HEK293 (cell line): Measurements from ENCODE around the gene RNASEH2C.
"Not testable (repeated sequence)": the region's sequence is repeated elsewhere in the genome, so short reads cannot be mapped to it uniquely, and the experiment has no call there.

ENCODE experiments used
- ZNF174 ChIP-seq: fragments of 450-650 bp; formaldehyde crosslinking; IDR thresholded peaks from 2 replicates; pipeline ENCODE4 v1.5.0; 2017; ENCODE audit warnings: missing biosample characterization, mild to moderate bottlenecking, missing genetic modification characterization
- ZNF629 ChIP-seq: fragments of 450-650 bp; formaldehyde crosslinking; IDR thresholded peaks from 2 replicates; pipeline ENCODE4 v1.5.1; 2017; ENCODE audit warnings: missing biosample characterization, missing genetic modification characterization
- TF ChIP-seq, protein P1 (sequence below): fragments of 450-650 bp; formaldehyde crosslinking; IDR thresholded peaks from 2 replicates; pipeline ENCODE4 v1.5.1; 2016; ENCODE audit warnings: missing biosample characterization, missing genetic modification characterization
- TF ChIP-seq, protein P2 (sequence below): fragments of 450-650 bp; formaldehyde crosslinking; IDR thresholded peaks from 2 replicates; pipeline ENCODE4 v1.5.1; 2016; ENCODE audit warnings: missing biosample characterization, missing genetic modification characterization

DNA sequence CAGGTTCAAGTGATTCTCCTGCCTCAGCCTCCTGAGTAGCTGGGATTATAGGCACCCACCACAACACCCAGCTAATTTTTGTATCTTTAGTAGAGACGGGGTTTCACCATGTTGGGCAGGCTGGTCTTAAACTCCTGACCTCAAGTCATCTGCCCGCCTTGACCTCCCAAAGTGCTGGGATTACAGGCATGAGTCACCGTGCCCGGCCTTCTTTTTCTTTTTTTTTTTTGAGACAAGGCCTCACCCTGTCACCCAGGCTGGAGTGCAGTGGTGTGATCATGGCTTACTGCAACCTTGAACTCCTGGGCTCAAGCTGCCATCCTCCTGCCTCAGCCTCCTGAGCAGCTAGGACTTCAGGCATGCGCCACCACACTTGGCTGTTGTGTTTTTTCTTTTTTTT is 47.2 kb upstream of the RNASEH2C start:
- TF ChIP-seq ZNF629; ZNF174 (tag by site-specific recombination): not testable (repeated sequence)
- TF ChIP-seq, protein P1, sequence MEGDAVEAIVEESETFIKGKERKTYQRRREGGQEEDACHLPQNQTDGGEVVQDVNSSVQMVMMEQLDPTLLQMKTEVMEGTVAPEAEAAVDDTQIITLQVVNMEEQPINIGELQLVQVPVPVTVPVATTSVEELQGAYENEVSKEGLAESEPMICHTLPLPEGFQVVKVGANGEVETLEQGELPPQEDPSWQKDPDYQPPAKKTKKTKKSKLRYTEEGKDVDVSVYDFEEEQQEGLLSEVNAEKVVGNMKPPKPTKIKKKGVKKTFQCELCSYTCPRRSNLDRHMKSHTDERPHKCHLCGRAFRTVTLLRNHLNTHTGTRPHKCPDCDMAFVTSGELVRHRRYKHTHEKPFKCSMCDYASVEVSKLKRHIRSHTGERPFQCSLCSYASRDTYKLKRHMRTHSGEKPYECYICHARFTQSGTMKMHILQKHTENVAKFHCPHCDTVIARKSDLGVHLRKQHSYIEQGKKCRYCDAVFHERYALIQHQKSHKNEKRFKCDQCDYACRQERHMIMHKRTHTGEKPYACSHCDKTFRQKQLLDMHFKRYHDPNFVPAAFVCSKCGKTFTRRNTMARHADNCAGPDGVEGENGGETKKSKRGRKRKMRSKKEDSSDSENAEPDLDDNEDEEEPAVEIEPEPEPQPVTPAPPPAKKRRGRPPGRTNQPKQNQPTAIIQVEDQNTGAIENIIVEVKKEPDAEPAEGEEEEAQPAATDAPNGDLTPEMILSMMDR = not testable (repeated sequence)
- TF ChIP-seq, protein P2, sequence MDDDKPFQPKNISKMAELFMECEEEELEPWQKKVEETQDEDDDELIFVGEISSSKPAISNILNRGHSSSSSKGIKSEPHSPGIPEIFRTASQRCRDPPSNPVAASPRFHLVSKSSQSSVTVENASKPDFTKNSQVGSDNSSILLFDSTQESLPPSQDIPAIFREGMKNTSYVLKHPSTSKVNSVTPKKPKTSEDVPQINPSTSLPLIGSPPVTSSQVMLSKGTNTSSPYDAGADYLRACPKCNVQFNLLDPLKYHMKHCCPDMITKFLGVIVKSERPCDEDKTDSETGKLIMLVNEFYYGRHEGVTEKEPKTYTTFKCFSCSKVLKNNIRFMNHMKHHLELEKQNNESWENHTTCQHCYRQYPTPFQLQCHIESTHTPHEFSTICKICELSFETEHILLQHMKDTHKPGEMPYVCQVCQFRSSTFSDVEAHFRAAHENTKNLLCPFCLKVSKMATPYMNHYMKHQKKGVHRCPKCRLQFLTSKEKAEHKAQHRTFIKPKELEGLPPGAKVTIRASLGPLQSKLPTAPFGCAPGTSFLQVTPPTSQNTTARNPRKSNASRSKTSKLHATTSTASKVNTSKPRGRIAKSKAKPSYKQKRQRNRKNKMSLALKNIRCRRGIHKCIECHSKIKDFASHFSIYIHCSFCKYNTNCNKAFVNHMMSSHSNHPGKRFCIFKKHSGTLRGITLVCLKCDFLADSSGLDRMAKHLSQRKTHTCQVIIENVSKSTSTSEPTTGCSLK (tag by site-specific recombination) = not testable (repeated sequence)
